AG10803 (cell line): ENCODE data around the gene DNAJB11.

Source experiments
- DNase-seq: peaks from one replicate; pipeline ENCODE4 v3.0.0; 2010; ENCODE audit warnings: low read depth
- H3K4me3 ChIP-seq: 2 replicates; pipeline ENCODE4 v1.5.1; 2011; ENCODE audit warnings: mild to moderate bottlenecking, low read length, control low read depth
- CTCF ChIP-seq: conservative IDR thresholded peaks from 2 replicates; pipeline ENCODE4 v1.5.1; 2011; ENCODE audit warnings: mild to moderate bottlenecking, low read length, control low read depth, inconsistent platforms

DNAJB11 gene

GRCh38 chr3:186589121-186589520 is 18.6 kb downstream of the DNAJB11 start:
- DNase-seq = peak; percentile 11
- no peak overlapping the region for H3K4me3 ChIP-seq
- TF ChIP-seq CTCF = peak; percentile 32

GRCh38 chr3:186589856-186590579 is 19.5 kb downstream of the DNAJB11 start:
- peak; percentile 34 for DNase-seq
- H3K4me3 ChIP-seq = no peak overlapping the region
- TF ChIP-seq CTCF = no peak

GRCh38 chr3:186590580-186591295 is 20.2 kb downstream of the DNAJB11 start:
- DNase-seq = no peak
- H3K4me3 ChIP-seq = no peak overlapping the region
- no peak for TF ChIP-seq CTCF

GRCh38 chr3:186592682-186593081 is 22.2 kb downstream of the DNAJB11 start:
- no peak overlapping the region for H3K4me3 ChIP-seq
- no peak for TF ChIP-seq CTCF

GRCh38 chr3:186593862-186594261 is 23.3 kb downstream of the DNAJB11 start:
- DNase-seq = no peak
- no peak overlapping the region for H3K4me3 ChIP-seq
- TF ChIP-seq CTCF = no peak

More at GRCh38 chr3:186592682-186593081, 22.2 kb downstream of the DNAJB11 start:
- DNase-seq = no peak

GRCh38 chr3:186594591-186595113 is 24.1 kb downstream of the DNAJB11 start:
- TF ChIP-seq CTCF = no peak
- H3K4me3 ChIP-seq = no peak overlapping the region
- no peak for DNase-seq
